GM23338 (cell line): ENCODE data around the gene FOXN4. TPM values are rescaled to one million over a fixed set of nuclear protein-coding genes. Genes with fewer than 3 reads are reported as not detected.

Source experiments
- ATAC-seq: fragments of 200-7000 bp; cut with Tn5 transposase; 3 replicates; pipeline ENCODE4 v1.9.1; 2020
- DNase-seq: peaks from one replicate; pipeline ENCODE4 v3.0.0-alpha.2; 2015; ENCODE audit warnings: low spot score
- H2AFZ ChIP-seq: fragments of 200-600 bp; sonication (generic); 2 replicates; pipeline ENCODE4 v1.8.0; 2016; ENCODE audit warnings: antibody characterized with exemption, mild to moderate bottlenecking, moderate library complexity
- H3F3A ChIP-seq: fragments of 200-600 bp; sonication (generic); replicated peaks from 2 replicates; pipeline ENCODE4 v1.8.0; 2017; ENCODE audit warnings: antibody characterized with exemption, mixed run types, low read depth
- H3K27ac ChIP-seq: fragments of 200-600 bp; sonication (generic); 2 replicates; pipeline ENCODE4 v1.6.1; 2016; ENCODE audit warnings: low read depth
- H3K27me3 ChIP-seq: fragments of 200-600 bp; sonication (generic); 2 replicates; pipeline ENCODE4 v1.8.0; 2016; ENCODE audit warnings: mild to moderate bottlenecking, mixed run types, moderate library complexity; ENCODE audit not compliant: insufficient read depth
- H3K36me3 ChIP-seq: fragments of 200-600 bp; sonication (generic); 2 replicates; pipeline ENCODE4 v1.8.0; 2016; ENCODE audit warnings: mild to moderate bottlenecking; ENCODE audit not compliant: insufficient read depth
- H3K4me1 ChIP-seq: fragments of 200-600 bp; sonication (generic); 2 replicates; pipeline ENCODE4 v1.8.0; 2016; ENCODE audit warnings: mild to moderate bottlenecking, moderate library complexity; ENCODE audit not compliant: insufficient read depth
- H3K4me2 ChIP-seq: fragments of 200-600 bp; sonication (generic); 2 replicates; pipeline ENCODE4 v1.7.1; 2017; ENCODE audit warnings: mixed run types
- H3K4me3 ChIP-seq: fragments of 200-600 bp; sonication (generic); 2 replicates; pipeline ENCODE4 v1.6.1; 2016; ENCODE audit warnings: mixed run types
- H3K79me2 ChIP-seq: fragments of 200-600 bp; sonication (generic); replicated peaks from 2 replicates; pipeline ENCODE4 v1.8.0; 2017; ENCODE audit warnings: mild to moderate bottlenecking; ENCODE audit not compliant: insufficient read depth
- H3K9me2 ChIP-seq: fragments of 200-600 bp; sonication (generic); 2 replicates; pipeline ENCODE4 v1.8.0; 2017; ENCODE audit not compliant: insufficient read depth
- H4K20me1 ChIP-seq: fragments of 200-600 bp; sonication (generic); replicated peaks from 2 replicates; pipeline ENCODE4 v1.8.0; 2017; ENCODE audit warnings: mild to moderate bottlenecking; ENCODE audit not compliant: insufficient read depth
- H3K27ac Mint-ChIP-seq: 2 replicates; pipeline ENCODE4 v1.8.0; 2020; ENCODE audit warnings: inconsistent platforms, mild to moderate bottlenecking, moderate library complexity, mixed read lengths
- H3K27me3 Mint-ChIP-seq: 3 replicates; pipeline ENCODE4 v1.8.0; 2022; ENCODE audit warnings: low read depth, mild to moderate bottlenecking, moderate library complexity, mixed read lengths, inconsistent platforms; ENCODE audit not compliant: insufficient read depth, poor library complexity
- H3K36me3 Mint-ChIP-seq: 3 replicates; pipeline ENCODE4 v1.8.0; 2021; ENCODE audit warnings: low read depth, mild to moderate bottlenecking, inconsistent platforms, moderate library complexity, mixed read lengths
- H3K4me1 Mint-ChIP-seq: 3 replicates; pipeline ENCODE4 v1.8.0; 2020; ENCODE audit warnings: mild to moderate bottlenecking, inconsistent platforms, mixed read lengths
- H3K4me3 Mint-ChIP-seq: 3 replicates; pipeline ENCODE4 v1.8.0; 2021; ENCODE audit warnings: moderate library complexity, mild to moderate bottlenecking, inconsistent platforms, mixed read lengths
- H3K9me3 Mint-ChIP-seq: 3 replicates; pipeline ENCODE4 v1.8.0; 2020; ENCODE audit warnings: moderate library complexity, mild to moderate bottlenecking, inconsistent platforms, mixed read lengths
- CREB1 ChIP-seq: fragments of 250-450 bp; sonication (Bioruptor Pico); IDR thresholded peaks from 2 replicates; pipeline ENCODE4 v1.5.0; 2020; ENCODE audit warnings: low read depth, mild to moderate bottlenecking, moderate library complexity
- CTCF ChIP-seq, 2 experiments: fragments of 200-600 bp in 1 of 2; sonication (generic) in 1 of 2; conservative IDR thresholded peaks; 2 replicates each; pipeline versions ENCODE4 v1.5.1 to v1.6.1; 2016 to 2017; ENCODE audit warnings: antibody characterized with exemption in 2 of 2, low read depth in 2 of 2, mild to moderate bottlenecking in 2 of 2, moderate library complexity in 1 of 2
- ETS1 ChIP-seq: IDR thresholded peaks from 2 replicates; pipeline ENCODE4 v1.6.1; 2016; ENCODE audit warnings: antibody characterized with exemption
- EZH2 ChIP-seq: fragments of 200-600 bp; sonication (generic); IDR thresholded peaks from one replicate; pipeline ENCODE4 v1.8.0; 2017; ENCODE audit warnings: antibody characterized with exemption, mild to moderate bottlenecking, low read depth; ENCODE audit not compliant: unreplicated experiment
- EZH2phosphoT487 ChIP-seq: fragments of 200-600 bp; sonication (generic); IDR thresholded peaks from one replicate; pipeline ENCODE4 v1.8.1; 2018; ENCODE audit warnings: antibody characterized with exemption; ENCODE audit not compliant: unreplicated experiment
- JUNB ChIP-seq: IDR thresholded peaks from one replicate; pipeline ENCODE4 v1.6.1; 2016; ENCODE audit warnings: antibody characterized with exemption; ENCODE audit not compliant: unreplicated experiment
- NANOG ChIP-seq: IDR thresholded peaks from 2 replicates; pipeline ENCODE4 v1.6.1; 2016; ENCODE audit warnings: antibody characterized with exemption, borderline replicate concordance
- POLR2AphosphoS5 ChIP-seq: IDR thresholded peaks from 2 replicates; pipeline ENCODE4 v1.6.1; 2016; ENCODE audit warnings: antibody characterized with exemption, low read depth
- REST ChIP-seq: IDR thresholded peaks from one replicate; pipeline ENCODE4 v1.6.1; 2018; ENCODE audit warnings: antibody characterized with exemption; ENCODE audit not compliant: unreplicated experiment
- STAT1 ChIP-seq: IDR thresholded peaks from one replicate; pipeline ENCODE4 v1.6.1; 2016; ENCODE audit warnings: antibody characterized with exemption; ENCODE audit not compliant: unreplicated experiment
- ZNF114 ChIP-seq: fragments of 250-450 bp; sonication (Bioruptor Pico); IDR thresholded peaks from 2 replicates; pipeline ENCODE4 v1.5.0; 2020; ENCODE audit warnings: mild to moderate bottlenecking, moderate library complexity
- ZNF331 ChIP-seq: fragments of 250-450 bp; sonication (Bioruptor Pico); IDR thresholded peaks from 2 replicates; pipeline ENCODE4 v1.5.0; 2020; ENCODE audit warnings: low read depth, mild to moderate bottlenecking, moderate library complexity
- ZNF462 ChIP-seq: fragments of 250-450 bp; sonication (Bioruptor Pico); IDR thresholded peaks from 2 replicates; pipeline ENCODE4 v1.5.0; 2020; ENCODE audit warnings: mild to moderate bottlenecking, moderate library complexity
- polyA plus RNA-seq: library from polyadenylated mRNA; unstranded; fragments of >200 nt; fragmentation: Nextera tagmentation; extraction: Ambion mirVana; gene quantifications from 2 replicates; pipeline ENCODE4 v1.2.1, GENCODE V29; 2016
- total RNA-seq: library from RNA; depleted of rRNA; stranded (reverse); fragments of >200 nt; shearing (Covaris generic); gene quantifications from 2 replicates; pipeline ENCODE4 v1.2.3, GENCODE V29; 2014

FOXN4 gene
- total and polyA plus RNA-seq, 2 experiments from 2014 or later: 0.35 to 0.47 TPM

GRCh38 chr12:109244073-109244472 lies 65.0 kb downstream of the FOXN4 start:
- no peaks in the 10 kb centered on the region for H3K9me2 ChIP-seq
- H3K36me3 ChIP-seq: no peaks in the 10 kb centered on the region
- DNase-seq (no peak), ATAC-seq (no peak)
- Mint-ChIP-seq H3K4me1 (no peaks in the 10 kb centered on the region), H3K36me3 (peaks cover 13% of the 10 kb centered on the region; the same call in 2 of the 3 replicates), H3K9me3 (no peaks in the 10 kb centered on the region), H3K4me3 (no peak overlapping the region), H3K27me3 (no peaks in the 10 kb centered on the region), H3K27ac (no peak overlapping the region)
- TF ChIP-seq CREB1 (no peak), EZH2phosphoT487 (no peak), POLR2AphosphoS5 (no peak), ZNF331 (no peak), JUNB (no peak), ETS1 (no peak), REST (no peak), ZNF114 (CRISPR knock-in tag) (no peak), STAT1 (no peak), NANOG (no peak), EZH2 (no peak), ZNF462 (CRISPR knock-in tag) (no peak), CTCF (conservative IDR thresholded peaks at IDR 0.05; ENCODE audit: low read depth in 2 of 2) (no peak)
- H4K20me1 ChIP-seq: no peaks in the 10 kb centered on the region; the same call in 1 of the 2 replicates
- no peaks in the 10 kb centered on the region for H3K79me2 ChIP-seq
- no peak overlapping the region for H3K27ac ChIP-seq
- no peak overlapping the region for H2AFZ ChIP-seq
- H3K4me2 ChIP-seq: no peak overlapping the region
- no peak overlapping the region for H3K4me3 ChIP-seq
- H3K4me1 ChIP-seq: no peaks in the 10 kb centered on the region
- H3K27me3 ChIP-seq: no peaks in the 10 kb centered on the region
- no peaks in the 10 kb centered on the region for H3F3A ChIP-seq
